CD8-positive, alpha-beta memory T cell (primary cell): ENCODE data around the gene HPGD. TPM values are rescaled to one million over a fixed set of nuclear protein-coding genes. Genes with fewer than 3 reads are reported as not detected.
A peak's percentile ranks its signal among the peaks of the same experiment; 100 is the strongest.

Experiments
- CTCF ChIA-PET: fragments of 350-600 bp; sonication (Branson Sonifier 250); formaldehyde crosslinking; loops from one replicate; lab custom pipeline; 2021; ENCODE audit warnings: antibody characterized with exemption; lab: Charles Lee
- POLR2A ChIA-PET: fragments of 350-600 bp; sonication (Branson Sonifier 250); formaldehyde crosslinking; loops from one replicate; lab custom pipeline; 2021; ENCODE audit warnings: antibody characterized with exemption; lab: Charles Lee
- DNase-seq, 5 donors: peaks; one replicate each; pipeline versions ENCODE4 v3.0.0 to v3.0.0-alpha.2; 2020 to 2022; ENCODE audit warnings: mixed read lengths in 1 of 5
- H3K27ac ChIP-seq: one replicate; pipeline ENCODE4 v1.7.0; 2013; ENCODE audit warnings: low read depth, mild to moderate bottlenecking, low read length, moderate library complexity
- H3K27me3 ChIP-seq: 2 replicates; pipeline ENCODE4 v1.7.0; 2013; ENCODE audit warnings: low read length, mild to moderate bottlenecking; ENCODE audit not compliant: insufficient read depth, poor library complexity, severe bottlenecking
- H3K36me3 ChIP-seq: 2 replicates; pipeline ENCODE4 v1.7.0; 2013; ENCODE audit warnings: mild to moderate bottlenecking, low read length, moderate library complexity; ENCODE audit not compliant: insufficient read depth
- H3K4me1 ChIP-seq: 2 replicates; pipeline ENCODE4 v1.7.0; 2013; ENCODE audit warnings: mild to moderate bottlenecking, low read length, moderate library complexity; ENCODE audit not compliant: insufficient read depth
- H3K4me3 ChIP-seq: 2 replicates; pipeline ENCODE4 v1.7.0; 2013; ENCODE audit warnings: mild to moderate bottlenecking, low read length
- H3K9me3 ChIP-seq: 2 replicates; pipeline ENCODE4 v1.7.0; 2013; ENCODE audit warnings: mild to moderate bottlenecking, low read length
- H3K27ac Mint-ChIP-seq, 8 donors: one replicate each; pipeline ENCODE4 v1.8.0; 2020 to 2021; ENCODE audit warnings: mixed read lengths in 8 of 8, mild to moderate bottlenecking in 6 of 8, inconsistent platforms in 3 of 8, moderate library complexity in 3 of 8
- H3K27me3 Mint-ChIP-seq, 2 donors: one replicate each; pipeline ENCODE4 v1.8.0; 2020 to 2021; ENCODE audit warnings: mixed read lengths in 2 of 2, mild to moderate bottlenecking in 1 of 2, moderate library complexity in 1 of 2
- H3K36me3 Mint-ChIP-seq, 3 donors: one replicate each; pipeline ENCODE4 v1.8.0; 2020 to 2021; ENCODE audit warnings: mixed read lengths in 3 of 3, inconsistent platforms in 1 of 3, mild to moderate bottlenecking in 1 of 3
- H3K4me1 Mint-ChIP-seq, 3 donors: one replicate each; pipeline ENCODE4 v1.8.0; 2020 to 2021; ENCODE audit warnings: mixed read lengths in 3 of 3, inconsistent platforms in 1 of 3, mild to moderate bottlenecking in 1 of 3
- H3K4me3 Mint-ChIP-seq, 7 donors: one replicate each; pipeline ENCODE4 v1.8.0; 2020 to 2021; ENCODE audit warnings: mixed read lengths in 7 of 7, mild to moderate bottlenecking in 6 of 7, moderate library complexity in 4 of 7, inconsistent platforms in 2 of 7
- H3K9me3 Mint-ChIP-seq, 5 donors: one replicate each; pipeline ENCODE4 v1.8.0; 2020 to 2022; ENCODE audit warnings: mixed read lengths in 5 of 5, mild to moderate bottlenecking in 3 of 5, moderate library complexity in 2 of 5, inconsistent platforms in 1 of 5
- polyA plus RNA-seq: library from polyadenylated mRNA; unstranded; fragments of 300-500 nt; fragmentation: Illumina TruSeq; gene quantifications from one replicate; pipeline ENCODE4 v1.2.3, GENCODE V29; 2021
- total RNA-seq, 2 experiments: library from RNA; stranded (reverse); gene quantifications; one replicate each; pipeline ENCODE4 v1.2.3, GENCODE V29; 2021

HPGD gene
- total and polyA plus RNA-seq, 3 experiments from 2014 or later = 1.4 to 18.2 (median 1.6) TPM

GRCh38 chr4:174461466-174462106, 60.7 kb downstream of the HPGD start:
- Histone ChIP-seq H3K36me3 (no peaks in the 10 kb centered on the region), H3K27ac (no peak overlapping the region), H3K4me1 (no peaks in the 10 kb centered on the region), H3K9me3 (no peaks in the 10 kb centered on the region), H3K27me3 (no peaks in the 10 kb centered on the region), H3K4me3 (no peak overlapping the region)
- Mint-ChIP-seq H3K4me3 (no peak overlapping the region), H3K27ac (peak overlapping the region in 1 of 8 donors; percentile 45), H3K36me3 (no peaks in the 10 kb centered on the region), H3K4me1 (no peaks in the 10 kb centered on the region), H3K27me3 (peaks cover 0 to 6% of the 10 kb centered on the region in 2 donors), H3K9me3 (peaks cover 0 to 5% (median 4%) of the 10 kb centered on the region in 5 donors)
- DNase-seq = no peak
- ChIA-PET CTCF (no interaction called here), POLR2A (no interaction called here)

GRCh38 chr4:174460684-174461083, 61.6 kb downstream of the HPGD start:
- no peaks in the 10 kb centered on the region for H3K9me3 ChIP-seq
- H3K9me3 Mint-ChIP-seq = peaks cover 0 to 5% (median 4%) of the 10 kb centered on the region in 5 donors
- no peaks in the 10 kb centered on the region for H3K36me3 ChIP-seq
- H3K27ac Mint-ChIP-seq = no peak overlapping the region
- no peak for DNase-seq
- peaks cover 0 to 6% of the 10 kb centered on the region in 2 donors for H3K27me3 Mint-ChIP-seq
- H3K27ac ChIP-seq = no peak overlapping the region
- CTCF ChIA-PET = no interaction called here
- no peaks in the 10 kb centered on the region for H3K4me1 ChIP-seq
- POLR2A ChIA-PET = no interaction called here
- H3K4me3 Mint-ChIP-seq = no peak overlapping the region
- H3K36me3 Mint-ChIP-seq = no peaks in the 10 kb centered on the region
- no peaks in the 10 kb centered on the region for H3K27me3 ChIP-seq
- H3K4me3 ChIP-seq = no peak overlapping the region
- no peaks in the 10 kb centered on the region for H3K4me1 Mint-ChIP-seq

- H3K27ac ChIP-seq = no peak overlapping the region
- no peak overlapping the region for H3K4me3 ChIP-seq
- peaks cover 0 to 2% (median 0%) of the 10 kb centered on the region in 5 donors for H3K9me3 Mint-ChIP-seq
- H3K27me3 ChIP-seq = no peaks in the 10 kb centered on the region
- H3K4me1 Mint-ChIP-seq = no peaks in the 10 kb centered on the region
- no peaks in the 10 kb centered on the region for H3K9me3 ChIP-seq
- H3K4me3 Mint-ChIP-seq = no peak overlapping the region
- ChIA-PET POLR2A (no interaction called here), CTCF (no interaction called here)
- H3K4me1 ChIP-seq = no peaks in the 10 kb centered on the region
- H3K27me3 Mint-ChIP-seq = peaks cover 0 to 3% of the 10 kb centered on the region in 2 donors
- no peaks in the 10 kb centered on the region for H3K36me3 ChIP-seq
- no peak overlapping the region for H3K27ac Mint-ChIP-seq
- DNase-seq = no peak
- H3K36me3 Mint-ChIP-seq = no peaks in the 10 kb centered on the region
These were observed 64.8 kb downstream of the HPGD start for GRCh38 chr4:174457468-174457867.

- ChIA-PET POLR2A (no interaction called here), CTCF (no interaction called here)
- Mint-ChIP-seq H3K27me3 (peaks cover 0 to 3% of the 10 kb centered on the region in 2 donors), H3K36me3 (no peaks in the 10 kb centered on the region), H3K27ac (no peak overlapping the region), H3K9me3 (peaks cover 0 to 1% (median 0%) of the 10 kb centered on the region in 5 donors), H3K4me1 (no peaks in the 10 kb centered on the region), H3K4me3 (no peak overlapping the region)
- no peaks in the 10 kb centered on the region for H3K36me3 ChIP-seq
- no peak for DNase-seq
- no peaks in the 10 kb centered on the region for H3K9me3 ChIP-seq
- H3K4me3 ChIP-seq = no peak overlapping the region
- no peaks in the 10 kb centered on the region for H3K4me1 ChIP-seq
- no peaks in the 10 kb centered on the region for H3K27me3 ChIP-seq
- no peak overlapping the region for H3K27ac ChIP-seq
These were observed 67.3 kb downstream of the HPGD start for GRCh38 chr4:174454815-174455473.

GRCh38 chr4:174451718-174452296, 70.5 kb downstream of the HPGD start:
- Mint-ChIP-seq H3K27me3 (peaks cover 0 to 1% of the 10 kb centered on the region in 2 donors), H3K9me3 (peaks cover 0 to 2% (median 0%) of the 10 kb centered on the region in 5 donors)
- H3K36me3 ChIP-seq = no peaks in the 10 kb centered on the region

GRCh38 chr4:174450786-174451125, 71.5 kb downstream of the HPGD start:
- H3K36me3 ChIP-seq = no peaks in the 10 kb centered on the region
- Mint-ChIP-seq H3K4me1 (no peaks in the 10 kb centered on the region), H3K9me3 (peaks cover 0 to 9% (median 0%) of the 10 kb centered on the region in 5 donors), H3K36me3 (no peaks in the 10 kb centered on the region), H3K27me3 (peaks cover 0 to 3% of the 10 kb centered on the region in 2 donors), H3K27ac (no peak overlapping the region), H3K4me3 (no peak overlapping the region)
- H3K27ac ChIP-seq = no peak overlapping the region
- POLR2A ChIA-PET = no interaction called here
- DNase-seq = no peak
- no peaks in the 10 kb centered on the region for H3K4me1 ChIP-seq
- no peak overlapping the region for H3K4me3 ChIP-seq
- H3K27me3 ChIP-seq = no peaks in the 10 kb centered on the region
- CTCF ChIA-PET = no interaction called here
- no peaks in the 10 kb centered on the region for H3K9me3 ChIP-seq

More at GRCh38 chr4:174451718-174452296, 70.5 kb downstream of the HPGD start:
- Histone ChIP-seq H3K27me3 (no peaks in the 10 kb centered on the region), H3K4me1 (no peaks in the 10 kb centered on the region), H3K4me3 (no peak overlapping the region), H3K27ac (no peak overlapping the region), H3K9me3 (no peaks in the 10 kb centered on the region)
- ChIA-PET CTCF (no interaction called here), POLR2A (no interaction called here)
- DNase-seq = no peak
- H3K4me1 Mint-ChIP-seq = no peaks in the 10 kb centered on the region
- H3K27ac Mint-ChIP-seq = no peak overlapping the region
- no peak overlapping the region for H3K4me3 Mint-ChIP-seq
- H3K36me3 Mint-ChIP-seq = no peaks in the 10 kb centered on the region

- peaks cover 0 to 3% of the 10 kb centered on the region in 2 donors for H3K27me3 Mint-ChIP-seq
- H3K9me3 Mint-ChIP-seq = peaks cover 0 to 9% (median 0%) of the 10 kb centered on the region in 5 donors
- H3K27ac Mint-ChIP-seq = no peak overlapping the region
- H3K4me3 Mint-ChIP-seq = no peak overlapping the region
- DNase-seq = no peak
- Histone ChIP-seq H3K36me3 (no peaks in the 10 kb centered on the region), H3K4me3 (no peak overlapping the region), H3K27ac (no peak overlapping the region), H3K4me1 (no peaks in the 10 kb centered on the region), H3K27me3 (no peaks in the 10 kb centered on the region), H3K9me3 (no peaks in the 10 kb centered on the region)
- H3K36me3 Mint-ChIP-seq = no peaks in the 10 kb centered on the region
- ChIA-PET CTCF (no interaction called here), POLR2A (no interaction called here)
- no peaks in the 10 kb centered on the region for H3K4me1 Mint-ChIP-seq
These were observed 72.1 kb downstream of the HPGD start for GRCh38 chr4:174449944-174450785.

- H3K4me3 Mint-ChIP-seq = no peak overlapping the region
- CTCF ChIA-PET = no interaction called here
- no peaks in the 10 kb centered on the region for H3K9me3 ChIP-seq
- H3K4me3 ChIP-seq = no peak overlapping the region
- no peak for DNase-seq
- H3K27me3 Mint-ChIP-seq = peaks cover 0 to 3% of the 10 kb centered on the region in 2 donors
- H3K27me3 ChIP-seq = no peaks in the 10 kb centered on the region
- no peaks in the 10 kb centered on the region for H3K4me1 Mint-ChIP-seq
- no peaks in the 10 kb centered on the region for H3K36me3 ChIP-seq
- no peak overlapping the region for H3K27ac ChIP-seq
- H3K36me3 Mint-ChIP-seq = no peaks in the 10 kb centered on the region
- no peaks in the 10 kb centered on the region for H3K4me1 ChIP-seq
- POLR2A ChIA-PET = no interaction called here
- no peak overlapping the region for H3K27ac Mint-ChIP-seq
- H3K9me3 Mint-ChIP-seq = peaks cover 0 to 9% (median 0%) of the 10 kb centered on the region in 5 donors
These were observed 73.1 kb downstream of the HPGD start for GRCh38 chr4:174449152-174449551.
